HEK293 (cell line): ENCODE results near the gene KCTD14.

Source experiments
- CTCF ChIA-PET: fragments of 350-600 bp; formaldehyde crosslinking; extraction: SDS; loops from one replicate; lab custom pipeline; 2021; ENCODE audit warnings: antibody characterized with exemption; lab: Yijun Ruan, JAX
- POLR2A ChIA-PET: fragments of 300-600 bp; formaldehyde crosslinking; extraction: SDS; loops from one replicate; lab custom pipeline; 2020; ENCODE audit warnings: antibody characterized with exemption, inconsistent platforms; lab: Yijun Ruan, JAX
- H3K27ac ChIP-seq: fragments of 200-500 bp; sonication (Bioruptor generic); 2 replicates; pipeline ENCODE4 v1.5.1; 2014; ENCODE audit warnings: low read depth, low read length, control low read depth, inconsistent platforms; ENCODE audit errors: extremely low read depth
- H3K36me3 ChIP-seq, 2 experiments: fragments of 200-500 bp in 1 of 2; sonication (Bioruptor generic) in 1 of 2; 1 replicate in 1 of 2; 2 replicates in 1 of 2; pipeline ENCODE4 v1.5.1; 2014 to 2017; ENCODE audit warnings: inconsistent platforms in 2 of 2, low read length in 2 of 2; ENCODE audit not compliant: control insufficient read depth in 2 of 2, insufficient read depth in 1 of 2
- H3K4me1 ChIP-seq: fragments of 200-500 bp; sonication (Bioruptor generic); 2 replicates; pipeline ENCODE4 v1.5.1; 2014; ENCODE audit warnings: mild to moderate bottlenecking, low read length, inconsistent platforms; ENCODE audit not compliant: control insufficient read depth, insufficient read depth
- H3K4me3 ChIP-seq: 2 replicates; pipeline ENCODE4 v1.5.1; 2011; ENCODE audit warnings: low read depth, mild to moderate bottlenecking, control low read depth, low read length, moderate library complexity
- H3K9me3 ChIP-seq: fragments of 200-500 bp; sonication (Bioruptor generic); 2 replicates; pipeline ENCODE4 v1.5.1; 2014; ENCODE audit warnings: low read depth, low read length, inconsistent platforms; ENCODE audit not compliant: control insufficient read depth, insufficient read depth
- GLI2 ChIP-seq: fragments of 450-650 bp; formaldehyde crosslinking; IDR thresholded peaks from 2 replicates; pipeline ENCODE4; 2017; ENCODE audit warnings: missing biosample characterization, missing genetic modification characterization, low read depth, borderline replicate concordance
- HIC1 ChIP-seq: fragments of 450-650 bp; formaldehyde crosslinking; IDR thresholded peaks from 2 replicates; pipeline ENCODE4 v1.5.1; 2016; ENCODE audit warnings: missing biosample characterization, missing genetic modification characterization
- HOXA7 ChIP-seq: sonication (generic); formaldehyde crosslinking; IDR thresholded peaks from 2 replicates; pipeline ENCODE4 v1.8.1; 2022; ENCODE audit warnings: missing genetic modification reagents, borderline replicate concordance
- HOXC10 ChIP-seq: sonication (generic); formaldehyde crosslinking; IDR thresholded peaks from 2 replicates; pipeline ENCODE4 v1.8.1; 2023; ENCODE audit warnings: mild to moderate bottlenecking, missing genetic modification reagents
- OSR2 ChIP-seq: fragments of 450-650 bp; formaldehyde crosslinking; IDR thresholded peaks from 2 replicates; pipeline ENCODE4 v1.5.1; 2016; ENCODE audit warnings: missing biosample characterization, missing genetic modification characterization
- PATZ1 ChIP-seq: fragments of 450-650 bp; formaldehyde crosslinking; IDR thresholded peaks from 2 replicates; pipeline ENCODE4 v1.5.1; 2016; ENCODE audit warnings: missing biosample characterization, missing genetic modification characterization
- PRDM1 ChIP-seq: fragments of 450-650 bp; formaldehyde crosslinking; IDR thresholded peaks from 2 replicates; pipeline ENCODE4; 2016; ENCODE audit warnings: missing biosample characterization, missing genetic modification characterization
- SP3 ChIP-seq: fragments of 450-650 bp; formaldehyde crosslinking; IDR thresholded peaks from 2 replicates; pipeline ENCODE4 v1.5.1; 2016; ENCODE audit warnings: missing biosample characterization, missing genetic modification characterization
- TSHZ1 ChIP-seq: fragments of 450-650 bp; formaldehyde crosslinking; IDR thresholded peaks from 2 replicates; pipeline ENCODE4 v1.5.1; 2016; ENCODE audit warnings: missing biosample characterization, missing genetic modification characterization, borderline replicate concordance
- ZBTB44 ChIP-seq: fragments of 450-650 bp; IDR thresholded peaks from 2 replicates; pipeline ENCODE4 v1.5.1; 2018; ENCODE audit warnings: missing biosample characterization, mild to moderate bottlenecking, missing genetic modification characterization
- ZFP69B ChIP-seq: fragments of 450-650 bp; formaldehyde crosslinking; IDR thresholded peaks from 2 replicates; pipeline ENCODE4 v1.5.1; 2016; ENCODE audit warnings: missing biosample characterization, missing genetic modification characterization
- ZIC2 ChIP-seq: fragments of 450-650 bp; formaldehyde crosslinking; IDR thresholded peaks from 2 replicates; pipeline ENCODE4 v1.5.1; 2016; ENCODE audit warnings: missing biosample characterization, missing genetic modification characterization
- ZNF114 ChIP-seq: fragments of 450-650 bp; formaldehyde crosslinking; IDR thresholded peaks from 2 replicates; pipeline ENCODE4 v1.5.0; 2017; ENCODE audit warnings: missing biosample characterization, missing genetic modification characterization
- ZNF175 ChIP-seq: fragments of 450-650 bp; formaldehyde crosslinking; IDR thresholded peaks from 2 replicates; pipeline ENCODE4 v1.5.1; 2016; ENCODE audit warnings: missing biosample characterization, missing genetic modification characterization
- ZNF362 ChIP-seq: fragments of 450-650 bp; formaldehyde crosslinking; IDR thresholded peaks from 2 replicates; pipeline ENCODE4 v1.5.1; 2016; ENCODE audit warnings: missing biosample characterization, missing genetic modification characterization
- ZNF366 ChIP-seq: fragments of 450-650 bp; formaldehyde crosslinking; conservative IDR thresholded peaks from 2 replicates; pipeline ENCODE4 v1.5.1; 2016; ENCODE audit warnings: missing biosample characterization, missing genetic modification characterization
- ZNF776 ChIP-seq: fragments of 450-650 bp; formaldehyde crosslinking; IDR thresholded peaks from 2 replicates; pipeline ENCODE4 v1.5.0; 2017; ENCODE audit warnings: missing biosample characterization, missing genetic modification characterization, borderline replicate concordance
- ZNF777 ChIP-seq: fragments of 450-650 bp; formaldehyde crosslinking; IDR thresholded peaks from 2 replicates; pipeline ENCODE4 v1.5.1; 2017; ENCODE audit warnings: missing biosample characterization, missing genetic modification characterization, borderline replicate concordance
- ZNF837 ChIP-seq: fragments of 450-650 bp; formaldehyde crosslinking; IDR thresholded peaks from 2 replicates; pipeline ENCODE4 v1.5.1; 2016; ENCODE audit warnings: missing biosample characterization, missing genetic modification characterization

The KCTD14 gene

GRCh38 chr11:78023426-78023825 is 350 bp upstream of the KCTD14 start:
- ChIA-PET POLR2A (no interaction called here), CTCF (no interaction called here)
- Histone ChIP-seq H3K36me3 (no peaks in the 10 kb centered on the region), H3K9me3 (no peaks in the 10 kb centered on the region), H3K4me3 (peak overlapping the region; percentile 30; the same call in 1 of the 2 replicates), H3K27ac (no peak overlapping the region), H3K4me1 (peaks cover 4% of the 10 kb centered on the region; the same call in 1 of the 2 replicates)
- TF ChIP-seq HIC1 (tag by site-specific recombination) = no peak
- TF ChIP-seq ZFP69B (tag by site-specific recombination) = no peak
- no peak for TF ChIP-seq OSR2
- TF ChIP-seq ZNF366 (tag by site-specific recombination) = no peak
- no peak for TF ChIP-seq ZBTB44
- TF ChIP-seq ZNF362 = no peak
- TF ChIP-seq ZNF837 (tag by site-specific recombination) = no peak
- no peak for TF ChIP-seq PRDM1 (tag by site-specific recombination)
- TF ChIP-seq PATZ1 (tag by site-specific recombination) = no peak
- no peak for TF ChIP-seq ZNF777 (tag by site-specific recombination)
- no peak for TF ChIP-seq SP3 (tag by site-specific recombination)
- no peak for TF ChIP-seq HOXC10
- no peak for TF ChIP-seq GLI2 (tag by site-specific recombination)
- no peak for TF ChIP-seq ZIC2 (tag by site-specific recombination)
- no peak for TF ChIP-seq ZNF114
- no peak for TF ChIP-seq ZNF776 (tag by site-specific recombination)
- TF ChIP-seq TSHZ1 = no peak
- no peak for TF ChIP-seq HOXA7 (CRISPR knock-in tag)
- no peak for TF ChIP-seq ZNF175
